ENCODE measurements around the gene TRAK2.

- no peak for TF ChIP-seq CTCF (conservative IDR thresholded peaks at IDR 0.05)
- TF ChIP-seq ZFX (IDR thresholded peaks at IDR 0.05) = no peak
Observed at GRCh38 chr2:201396595-201396994, 54.7 kb downstream of the TRAK2 start.

All from C4-2B (cell line).